ENCODE results near the gene ATP10B.

Gene ATP10B

GRCh38 chr5:160555971-160556631 lies 295.9 kb downstream of the ATP10B start:
- Histone ChIP-seq H3K4me3 (ENCODE audit: low read depth, low read length, poor library complexity, severe bottlenecking) (no peak overlapping the region), H3K79me2 (ENCODE audit: insufficient read depth, low read length) (no peaks in the 10 kb centered on the region), H4K20me1 (ENCODE audit: insufficient read depth, low read length) (no peaks in the 10 kb centered on the region), H3K4me1 (ENCODE audit: insufficient read depth, low read length, severe bottlenecking) (no peaks in the 10 kb centered on the region), H3K4me2 (ENCODE audit: low read length) (no peak overlapping the region), H3K27ac (ENCODE audit: low read depth, low read length, poor library complexity, severe bottlenecking) (no peak overlapping the region), H3K9ac (ENCODE audit: low read length) (no peak overlapping the region), H3F3A (ENCODE audit: insufficient read depth, low read length) (no peaks in the 10 kb centered on the region), H3K27me3 (ENCODE audit: insufficient read depth, low read length) (no peaks in the 10 kb centered on the region), H2AFZ (ENCODE audit: low read length) (no peak overlapping the region), H3K9me2 (ENCODE audit: low read depth, low read length) (no peaks in the 10 kb centered on the region), H3K9me3 (ENCODE audit: low read length) (no peaks in the 10 kb centered on the region), H3K36me3 (ENCODE audit: insufficient read depth, low read length) (no peaks in the 10 kb centered on the region)
- no peak for TF ChIP-seq CTCF (IDR thresholded peaks at IDR 0.05; ENCODE audit: low read length)
- no peak for TF ChIP-seq EZH2 (IDR thresholded peaks at IDR 0.05; ENCODE audit: borderline replicate concordance, low read length)

- Histone ChIP-seq H3K27ac (ENCODE audit: low read depth, low read length, poor library complexity, severe bottlenecking) (no peak overlapping the region), H3K36me3 (ENCODE audit: insufficient read depth, low read length) (no peaks in the 10 kb centered on the region), H3K4me2 (ENCODE audit: low read length) (no peak overlapping the region), H3K79me2 (ENCODE audit: insufficient read depth, low read length) (no peaks in the 10 kb centered on the region), H3K4me1 (ENCODE audit: insufficient read depth, low read length, severe bottlenecking) (no peaks in the 10 kb centered on the region), H2AFZ (ENCODE audit: low read length) (no peak overlapping the region), H3K9ac (ENCODE audit: low read length) (no peak overlapping the region), H3F3A (ENCODE audit: insufficient read depth, low read length) (no peaks in the 10 kb centered on the region), H3K9me3 (ENCODE audit: low read length) (no peaks in the 10 kb centered on the region), H3K9me2 (ENCODE audit: low read depth, low read length) (no peaks in the 10 kb centered on the region), H4K20me1 (ENCODE audit: insufficient read depth, low read length) (no peaks in the 10 kb centered on the region), H3K4me3 (ENCODE audit: low read depth, low read length, poor library complexity, severe bottlenecking) (no peak overlapping the region), H3K27me3 (ENCODE audit: insufficient read depth, low read length) (no peaks in the 10 kb centered on the region)
- TF ChIP-seq EZH2 (IDR thresholded peaks at IDR 0.05; ENCODE audit: borderline replicate concordance, low read length) (no peak), CTCF (IDR thresholded peaks at IDR 0.05; ENCODE audit: low read length) (no peak)
Measured at GRCh38 chr5:160555581-160555970, 296.4 kb downstream of the ATP10B start.

GRCh38 chr5:160550075-160550474 lies 301.9 kb downstream of the ATP10B start:
- H3F3A ChIP-seq (ENCODE audit: insufficient read depth, low read length), result no peaks in the 10 kb centered on the region
- H3K9me2 ChIP-seq (ENCODE audit: low read depth, low read length), result no peaks in the 10 kb centered on the region
- no peaks in the 10 kb centered on the region for H4K20me1 ChIP-seq (ENCODE audit: insufficient read depth, low read length)
- no peaks in the 10 kb centered on the region for H3K36me3 ChIP-seq (ENCODE audit: insufficient read depth, low read length)
- H3K4me3 ChIP-seq (ENCODE audit: low read depth, low read length, poor library complexity, severe bottlenecking), result no peak overlapping the region
- no peak overlapping the region for H3K4me2 ChIP-seq (ENCODE audit: low read length)
- no peak overlapping the region for H3K9ac ChIP-seq (ENCODE audit: low read length)
- no peak for TF ChIP-seq EZH2 (IDR thresholded peaks at IDR 0.05; ENCODE audit: borderline replicate concordance, low read length)
- no peak for TF ChIP-seq CTCF (IDR thresholded peaks at IDR 0.05; ENCODE audit: low read length)
- no peaks in the 10 kb centered on the region for H3K9me3 ChIP-seq (ENCODE audit: low read length)
- H3K79me2 ChIP-seq (ENCODE audit: insufficient read depth, low read length), result no peaks in the 10 kb centered on the region
- no peak overlapping the region for H3K27ac ChIP-seq (ENCODE audit: low read depth, low read length, poor library complexity, severe bottlenecking)
- no peak overlapping the region for H2AFZ ChIP-seq (ENCODE audit: low read length)
- no peaks in the 10 kb centered on the region for H3K4me1 ChIP-seq (ENCODE audit: insufficient read depth, low read length, severe bottlenecking)
- H3K27me3 ChIP-seq (ENCODE audit: insufficient read depth, low read length), result no peaks in the 10 kb centered on the region; the same call in 1 of the 2 replicates
